ENCODE results near the gene KIF19. TPM values are rescaled to one million over a fixed set of nuclear protein-coding genes. Genes with fewer than 3 reads are reported as not detected.

Gene KIF19
- total and polyA plus RNA-seq, 2 of the 8 experiments (the other 6 are each of a cell fraction or from before 2014, with no cell fraction given) = 0.52 to 0.77 TPM

GRCh38 chr17:74362069-74362405 lies 36.0 kb downstream of the KIF19 start (continued):
- TF ChIP-seq CHD7 (IDR thresholded peaks at IDR 0.05; ENCODE audit: insufficient replicate concordance, low read length) = no peak
- TF ChIP-seq MAFK (IDR thresholded peaks at IDR 0.05; ENCODE audit: low read depth, low read length) = no peak
- TF ChIP-seq GTF2F1 (IDR thresholded peaks at IDR 0.05; ENCODE audit: borderline replicate concordance, low read depth, low read length) = no peak
- no peak for TF ChIP-seq CBX8 (IDR thresholded peaks at IDR 0.05; ENCODE audit: borderline replicate concordance, low read depth, low read length)
- no peak for TF ChIP-seq TBP (IDR thresholded peaks at IDR 0.05; ENCODE audit: low read depth, low read length)
- no peak for TF ChIP-seq CREB1 (IDR thresholded peaks at IDR 0.05)
- TF ChIP-seq YY1 (IDR thresholded peaks at IDR 0.05; ENCODE audit: low read depth, low read length) = peak; percentile 48; the same call in 1 of the 2 replicates
- no peak for TF ChIP-seq JUND (IDR thresholded peaks at IDR 0.05; ENCODE audit: low read length)
- no peak for TF ChIP-seq RXRA (IDR thresholded peaks at IDR 0.05; ENCODE audit: insufficient read depth, low read depth, low read length)
- no peak for TF ChIP-seq BCL11A (IDR thresholded peaks at IDR 0.05; ENCODE audit: low read depth in 2 of 2, low read length in 2 of 2)
- TF ChIP-seq RAD21 (IDR thresholded peaks at IDR 0.05 in 1 of 2, conservative IDR thresholded peaks at IDR 0.05 in 1 of 2; ENCODE audit: low read depth in 2 of 2, low read length in 2 of 2) = no peak
- TF ChIP-seq CTBP2 (IDR thresholded peaks at IDR 0.05; ENCODE audit: borderline replicate concordance, insufficient read depth, insufficient read length, low read length) = no peak

All from H1 (cell line).